GM18867 (cell line): ENCODE measurements around the gene CFAP61.
A peak's percentile ranks its signal among the peaks of the same experiment; 100 is the strongest.
"Not testable (repeated sequence)": the region's sequence is repeated elsewhere in the genome, so short reads cannot be mapped to it uniquely, and the experiment has no call there.

Experiments used
- ATAC-seq: cut with Tn5 transposase; IDR thresholded peaks from one replicate; pipeline ENCODE4 v1.9.1; 2021; ENCODE audit warnings: mild to moderate bottlenecking, moderate library complexity; ENCODE audit not compliant: unreplicated experiment

CFAP61 gene, protein sequence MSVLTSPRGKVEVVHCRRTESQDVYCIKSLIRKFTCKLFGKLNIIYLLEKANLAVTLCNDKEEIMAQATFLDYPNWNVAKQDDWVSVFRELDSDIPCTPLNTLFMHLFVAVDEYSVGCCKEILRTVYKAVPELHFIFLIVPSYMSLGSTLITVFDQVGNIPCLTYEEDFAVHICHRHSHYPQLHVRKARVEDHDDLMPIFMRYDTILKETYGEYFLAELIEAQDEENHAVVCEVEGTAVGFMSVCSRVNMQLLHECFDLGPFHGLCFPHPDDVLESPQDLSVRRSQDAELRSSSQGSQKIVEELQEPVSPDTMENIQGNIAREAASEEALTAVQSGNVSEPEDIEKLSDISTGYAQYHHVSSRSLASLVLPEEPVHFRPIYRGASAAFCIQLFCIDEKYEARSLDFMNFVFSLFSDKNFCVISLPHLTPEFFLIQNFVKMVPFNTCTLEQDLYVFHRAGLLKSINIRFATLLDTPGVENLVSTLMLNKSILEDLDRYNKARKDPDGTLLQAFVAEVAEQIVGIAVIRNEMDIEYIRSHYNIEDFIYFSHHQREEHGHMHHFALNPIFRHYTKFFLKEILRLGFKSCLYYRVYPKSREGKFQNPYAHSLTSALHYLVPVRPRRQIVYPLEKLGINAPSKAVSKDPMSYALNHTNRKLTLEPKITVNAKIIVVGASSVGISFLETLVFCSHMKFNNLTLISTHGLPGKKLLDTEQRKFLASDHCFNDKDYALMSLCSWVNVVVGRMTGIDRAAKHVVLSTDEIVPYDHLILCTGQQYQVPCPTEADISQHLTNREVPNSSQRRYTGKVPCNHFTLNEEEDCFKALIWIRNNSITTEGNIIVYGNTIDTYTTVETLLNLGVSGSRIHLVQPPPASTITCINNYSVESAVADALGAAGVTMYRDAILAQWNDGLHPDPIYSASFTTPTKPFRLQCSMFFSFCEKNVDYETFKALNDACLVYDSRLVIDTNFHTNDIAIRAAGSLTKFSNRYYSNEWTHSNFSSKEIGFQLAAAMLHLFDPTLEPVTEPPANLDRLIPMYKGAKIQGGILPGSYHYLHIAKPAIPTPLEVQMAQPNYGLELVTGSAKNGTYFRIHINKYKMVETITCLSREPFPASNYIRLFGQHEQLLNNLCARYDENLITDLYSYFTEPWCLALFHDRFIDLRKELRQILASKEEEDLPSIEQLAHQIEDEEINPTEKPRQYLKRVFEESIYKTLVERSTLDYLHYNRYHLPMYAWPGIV

DNA sequence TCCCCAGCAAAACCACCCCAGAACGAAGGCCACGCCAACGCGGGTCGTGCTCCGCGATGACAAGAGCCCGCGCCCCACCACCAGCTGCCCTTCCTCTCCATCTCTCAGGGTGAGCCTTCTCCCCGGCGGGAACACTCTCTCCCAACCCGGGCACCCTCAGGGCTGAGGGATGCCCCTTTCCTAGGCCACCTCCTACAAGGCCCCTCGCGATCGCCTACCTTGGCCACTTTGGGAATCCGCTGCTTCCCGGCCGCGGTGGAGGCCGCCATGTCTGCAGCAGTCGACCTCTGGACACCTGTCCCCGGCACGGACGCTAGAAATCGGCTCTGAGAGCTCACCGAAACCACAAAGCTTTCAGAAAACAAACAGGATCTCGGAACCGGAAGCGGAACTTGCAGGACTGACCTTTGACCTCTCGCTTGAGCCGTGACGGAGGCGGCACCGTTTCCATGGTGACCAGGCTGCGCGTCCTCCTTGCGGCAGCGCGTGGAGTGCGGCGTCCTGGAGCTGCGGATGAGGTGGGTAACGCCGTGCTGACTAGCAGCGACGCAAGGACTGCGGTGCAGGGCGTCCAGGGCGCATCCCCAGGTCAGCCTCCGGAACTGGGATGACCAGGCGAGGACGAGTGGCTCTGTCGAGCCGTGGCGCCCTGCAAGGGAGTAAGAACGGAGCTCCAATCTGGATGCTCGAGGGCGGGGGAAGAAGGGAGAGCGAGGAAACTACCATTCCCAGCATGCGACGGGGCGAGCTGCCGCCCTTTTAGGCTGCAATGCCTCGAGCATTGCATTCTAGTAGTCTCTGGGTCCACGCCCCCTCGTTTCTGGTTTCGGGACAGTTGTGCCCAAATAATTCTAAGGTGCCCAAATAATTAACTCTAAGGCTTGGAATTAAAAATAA, at the start of gene CFAP61, which contains the start of gene CRNKL1:
TSS of gene CFAP61 (plus strand) at position 459 of the 897 bp plus-strand sequence. CDS start 4,122 bp downstream, outside the sequence.
TSS of gene CRNKL1 (minus strand) at position 393 of the 897 bp plus-strand sequence. CDS start at position 269, 124 bp downstream.
- ATAC-seq = peak; percentile 95

DNA sequence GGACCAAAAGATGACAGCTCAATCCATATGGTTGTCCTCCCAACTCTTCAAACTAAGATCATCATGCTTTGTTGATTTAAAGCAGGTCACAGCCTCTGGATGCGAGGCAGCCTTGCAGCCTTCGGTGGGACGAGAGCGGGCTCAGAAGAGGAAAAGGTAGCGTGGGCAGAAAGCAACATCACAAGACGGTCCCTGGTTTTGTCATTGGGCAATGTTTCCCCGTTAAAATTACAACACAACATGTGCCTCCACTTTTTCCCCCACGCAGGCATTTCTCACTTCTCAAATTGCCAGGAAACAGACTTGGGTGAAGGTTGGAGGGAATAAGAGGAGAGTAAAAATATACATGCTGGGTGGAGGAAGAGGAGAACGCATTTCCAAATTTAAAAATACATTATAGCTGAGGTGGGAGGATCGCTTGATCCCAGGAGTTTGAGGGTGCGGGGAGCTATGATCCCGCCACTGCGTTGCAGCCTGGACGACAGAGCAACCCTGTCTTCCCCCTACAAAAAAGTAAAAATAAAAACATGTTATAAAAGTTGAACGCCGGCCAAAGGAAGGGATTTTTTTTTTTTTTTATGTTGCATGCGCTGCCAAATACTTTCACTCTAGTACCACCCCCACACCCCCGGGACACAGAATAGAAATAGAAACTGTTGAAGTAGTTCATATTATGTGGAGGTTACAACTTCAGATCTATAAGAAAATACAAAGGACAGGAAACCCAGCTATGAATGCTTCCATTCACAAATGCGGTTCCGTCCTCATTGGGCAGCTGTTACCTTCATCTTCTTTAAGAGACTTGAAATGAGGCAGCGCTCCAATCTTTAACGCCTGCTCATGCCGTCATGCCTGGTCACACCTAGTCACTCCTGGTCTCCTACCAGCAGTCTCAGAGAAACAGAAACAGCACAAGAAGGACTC, 49.0 kb upstream of the CFAP61 start:
- no peak for ATAC-seq

DNA sequence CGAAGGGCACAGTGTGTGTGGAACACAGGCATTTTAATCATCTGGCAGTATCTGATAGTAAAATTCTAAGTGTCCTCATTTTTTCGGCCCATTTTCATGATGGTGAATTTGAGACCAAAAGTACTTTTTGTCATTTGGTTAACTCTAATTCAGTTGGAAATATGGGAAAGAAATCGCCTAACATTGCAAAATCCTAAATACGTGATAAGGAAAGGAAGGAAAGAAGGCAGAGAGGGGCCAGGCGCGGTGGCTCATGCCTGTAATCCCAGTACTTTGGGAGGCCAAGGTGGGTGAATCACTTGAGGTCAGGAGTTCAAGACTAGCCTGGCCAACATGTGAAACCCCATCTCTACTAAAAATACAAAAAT, 48.4 kb upstream of the CFAP61 start:
- ATAC-seq = not testable (repeated sequence)

DNA sequence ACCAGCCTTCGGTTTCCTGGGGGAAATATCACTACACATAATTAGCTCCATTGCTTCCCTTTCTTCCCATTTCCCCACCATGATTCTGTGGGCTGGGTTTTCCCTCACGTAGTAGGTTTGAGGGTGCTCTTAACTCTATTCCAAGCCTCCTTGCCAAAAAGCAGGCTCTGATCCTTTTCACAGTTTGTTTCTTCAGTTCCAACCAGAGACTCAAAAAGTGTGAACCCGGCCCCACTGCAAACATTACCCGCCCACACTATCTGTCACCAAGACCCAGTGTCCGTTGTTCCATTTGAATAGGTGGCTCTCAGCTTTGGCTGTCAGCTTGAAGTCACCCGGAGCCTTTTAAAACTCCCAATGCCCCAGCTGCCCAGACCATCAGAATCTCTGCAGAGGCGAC, 47.0 kb upstream of the CFAP61 start:
- ATAC-seq = no peak

DNA sequence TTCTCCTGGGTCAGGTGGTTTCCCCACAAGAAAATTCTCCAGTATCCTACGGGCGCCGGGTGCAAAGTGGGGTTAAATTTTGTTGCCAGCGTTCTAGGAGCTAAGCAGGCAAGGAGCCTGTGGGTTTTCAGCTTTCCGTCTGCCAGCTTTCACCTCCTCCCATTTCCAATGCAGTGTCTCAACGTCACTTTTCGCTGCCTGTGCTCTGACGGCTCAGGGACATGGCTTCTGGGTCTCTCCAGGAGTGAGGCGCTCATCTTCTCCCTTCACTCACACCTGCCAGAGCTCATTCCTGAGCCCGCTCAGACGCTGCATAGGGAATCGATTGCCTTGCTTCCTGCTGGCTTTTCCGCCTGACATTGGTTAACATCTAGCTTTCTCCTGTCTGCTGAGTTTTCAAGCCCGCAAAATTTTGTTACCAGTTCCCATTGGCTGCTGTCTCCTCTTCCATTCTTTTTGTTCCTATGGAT, 42.5 kb upstream of the CFAP61 start:
- no peak for ATAC-seq

DNA sequence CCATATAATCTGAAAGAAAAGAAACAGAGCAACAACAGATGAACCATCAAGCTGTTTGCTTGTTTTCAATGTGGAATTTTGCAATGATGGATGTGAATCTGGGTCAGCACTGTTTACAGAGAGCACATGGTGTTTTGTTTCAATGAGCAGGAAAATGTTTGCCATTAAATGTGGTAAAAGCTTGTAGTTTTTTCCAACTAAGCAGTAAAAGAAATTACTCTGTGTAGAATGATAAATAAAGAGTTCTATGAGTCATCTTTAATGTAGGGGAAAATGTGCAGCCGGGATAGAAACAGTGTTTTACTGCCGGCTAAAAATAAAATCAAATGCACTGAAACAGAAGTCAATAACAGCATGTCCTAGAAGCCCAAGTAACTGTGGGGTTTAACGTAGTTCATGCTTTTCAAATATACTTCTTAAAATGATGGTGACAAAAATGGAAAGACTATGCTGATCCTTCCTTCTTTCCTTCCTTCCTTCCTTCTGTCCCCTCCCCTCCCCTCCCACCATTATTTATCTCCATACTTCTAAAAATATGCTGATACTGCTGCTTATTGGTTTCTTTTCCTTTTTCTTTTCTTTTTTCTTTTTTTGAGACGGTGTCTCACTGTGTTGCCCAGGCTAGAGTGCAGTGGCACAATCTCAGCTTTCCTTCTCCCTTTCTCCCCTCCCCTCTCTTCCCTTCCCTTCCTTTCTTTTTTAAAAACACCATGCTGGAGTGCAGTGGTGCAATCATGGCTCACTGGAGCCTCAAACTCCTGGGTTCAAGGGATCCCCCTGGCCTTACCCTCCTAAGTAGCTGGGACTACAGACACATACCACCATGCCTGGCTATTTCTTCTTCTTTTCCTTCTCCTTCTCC, 41.5 kb upstream of the CFAP61 start:
- ATAC-seq = no peak

DNA sequence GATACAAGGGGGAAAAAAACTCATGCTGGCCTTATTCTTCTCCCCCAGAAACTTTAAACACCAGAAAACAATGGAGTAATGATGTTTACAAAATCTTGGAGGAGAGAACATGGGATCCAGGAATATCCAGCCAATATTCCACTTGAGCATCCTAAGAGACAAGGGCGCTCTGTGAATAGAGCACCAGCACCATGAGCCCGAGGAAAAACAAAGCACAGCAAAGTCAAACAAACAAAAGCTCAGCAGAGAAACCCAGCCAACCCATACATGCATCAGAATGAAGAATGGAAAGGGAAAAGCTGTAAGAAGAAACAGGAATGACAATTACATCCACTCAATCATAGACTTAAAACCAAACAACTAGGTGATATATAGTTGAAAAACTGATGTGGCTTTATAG, 39.8 kb upstream of the CFAP61 start:
- no peak for ATAC-seq

DNA sequence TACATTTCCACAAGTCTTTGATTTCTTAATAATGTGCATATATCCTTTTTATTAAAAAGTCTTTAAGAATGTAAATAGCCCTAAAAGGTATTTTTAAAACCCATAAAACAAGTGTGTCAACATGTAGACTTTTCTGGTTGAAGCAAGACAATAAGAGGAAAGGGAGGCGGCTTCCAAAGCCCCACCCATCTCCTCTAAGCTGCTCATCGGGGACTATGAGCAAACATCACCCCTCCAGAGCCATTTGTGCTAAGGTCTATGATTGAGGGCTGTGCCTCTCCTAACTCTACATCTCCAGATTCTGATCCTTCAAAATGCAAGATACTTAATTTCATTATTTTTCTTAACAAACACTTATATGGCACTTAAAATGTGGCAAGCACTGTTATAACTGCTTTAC, 37.7 kb upstream of the CFAP61 start:
- no peak for ATAC-seq

DNA sequence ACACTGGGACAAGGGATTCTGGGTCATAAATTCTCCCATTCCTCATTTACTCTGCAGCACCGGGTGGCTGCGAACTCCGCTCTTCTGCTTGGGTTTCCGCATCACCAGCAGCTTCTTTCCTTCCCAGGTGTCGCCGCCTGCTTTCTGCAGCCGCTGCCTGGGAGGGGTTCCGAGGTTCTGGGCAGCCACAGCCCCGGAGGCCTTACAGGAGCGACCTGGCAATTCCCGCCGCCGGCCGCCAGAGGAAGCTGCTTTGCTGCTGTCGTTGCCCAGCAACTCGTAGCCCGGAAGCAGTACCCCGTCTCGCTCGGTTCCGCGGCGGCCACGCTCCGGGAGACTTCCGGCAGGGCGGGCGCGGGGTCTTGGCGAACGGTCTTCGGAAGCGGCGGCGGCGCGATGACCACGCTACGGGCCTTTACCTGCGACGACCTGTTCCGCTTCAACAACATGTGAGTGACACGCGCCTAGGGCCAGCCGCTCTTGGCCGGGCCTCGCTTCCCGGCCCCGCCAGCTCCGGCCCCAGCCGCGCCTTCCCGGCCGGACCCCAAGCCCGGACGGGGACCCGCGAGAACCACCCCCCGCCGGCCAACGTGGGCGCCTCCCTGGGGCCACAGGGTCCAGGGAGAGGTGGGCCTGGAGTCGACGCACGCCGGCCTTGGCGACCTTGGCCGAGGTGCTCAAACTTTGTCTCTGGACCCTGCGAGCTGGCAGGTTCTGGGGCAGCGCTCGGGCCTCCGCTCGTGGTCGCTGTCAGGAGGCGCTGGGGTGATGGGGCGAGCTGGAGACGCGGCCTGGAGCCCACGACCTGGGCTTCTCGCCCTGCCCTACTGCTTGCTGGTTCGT, 35.1 kb upstream of the CFAP61 start, which contains the start of gene NAA20:
TSS of gene NAA20 (plus strand) at position 362 of the 843 bp plus-strand sequence. CDS start at position 397, 35 bp downstream.
- peak; percentile 99 for ATAC-seq

DNA sequence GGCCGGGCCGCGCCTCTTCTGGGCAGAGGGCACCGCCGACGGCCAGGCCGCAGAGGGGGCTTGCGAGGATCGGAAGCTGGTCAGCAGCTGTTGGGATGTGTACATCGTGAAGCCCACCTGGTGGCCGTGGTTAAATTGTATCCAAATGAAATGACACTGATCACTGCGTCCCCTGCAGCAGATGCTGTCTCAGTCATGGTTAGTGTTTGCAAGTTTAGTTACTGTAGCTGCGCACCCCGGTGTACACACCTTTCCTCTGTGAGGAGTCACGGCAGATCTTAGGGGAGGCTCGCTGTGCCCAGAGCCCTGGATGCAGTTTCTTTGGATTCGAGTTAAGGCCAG, 34.5 kb upstream of the CFAP61 start:
- no peak for ATAC-seq

DNA sequence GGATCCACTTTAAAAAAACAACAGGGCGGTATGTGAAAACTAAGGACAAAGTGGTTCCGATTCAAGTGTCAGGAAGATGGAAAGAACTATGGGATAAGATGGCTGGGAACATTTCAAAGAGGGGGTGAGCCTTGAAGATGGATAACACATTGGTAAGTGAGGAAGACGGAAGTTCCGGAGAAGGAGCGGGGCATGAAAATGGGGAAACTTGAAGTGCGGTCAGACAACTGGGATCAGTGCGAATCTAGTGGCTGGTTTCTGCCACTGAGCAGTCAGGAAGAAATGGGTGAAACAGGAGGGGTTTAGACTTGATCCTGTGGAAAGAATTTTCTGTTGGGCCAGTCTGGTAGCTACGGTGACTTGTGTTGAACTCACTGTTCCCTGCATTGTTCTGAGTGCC, 34.0 kb upstream of the CFAP61 start:
- ATAC-seq = no peak

DNA sequence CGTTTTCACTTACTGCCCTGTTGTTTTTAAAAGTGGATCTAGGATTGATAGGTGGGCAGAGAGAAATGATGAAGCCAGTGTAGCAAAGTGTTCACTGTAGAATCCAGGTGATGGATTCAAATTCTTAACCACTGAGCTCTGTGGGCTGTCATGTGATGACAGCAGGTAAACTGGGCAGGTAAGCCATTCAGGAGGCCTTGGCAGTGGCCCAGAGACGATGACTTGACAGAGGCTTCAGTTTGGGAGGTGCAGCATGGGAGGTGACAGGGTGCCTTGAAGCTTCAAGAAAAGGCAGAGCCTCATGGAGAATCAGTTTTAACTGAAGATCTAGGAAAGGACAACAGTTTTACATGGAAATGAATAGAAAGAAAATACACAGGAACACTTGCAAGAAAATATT, 33.2 kb upstream of the CFAP61 start:
- no peak for ATAC-seq

DNA sequence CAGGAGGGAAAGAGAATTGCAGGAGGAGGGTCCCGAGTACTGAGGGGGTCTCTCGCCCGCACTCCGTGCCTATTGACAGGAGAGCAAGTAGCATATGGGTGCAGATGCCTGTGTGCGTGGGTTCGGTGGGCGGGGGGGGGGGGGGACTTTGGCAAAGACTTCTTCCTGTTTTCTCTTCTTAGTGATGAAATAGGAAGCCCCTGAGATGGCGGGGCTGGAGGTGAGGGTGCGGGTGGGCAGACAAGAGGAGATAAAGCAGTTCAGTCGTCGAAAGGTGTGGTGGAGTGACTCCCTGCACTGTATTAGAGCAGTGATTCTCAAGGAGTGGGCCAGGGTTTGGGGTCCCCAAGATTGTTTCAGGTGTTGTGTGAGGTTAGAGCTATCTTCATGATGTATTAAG, 31.4 kb upstream of the CFAP61 start:
- no peak for ATAC-seq

DNA sequence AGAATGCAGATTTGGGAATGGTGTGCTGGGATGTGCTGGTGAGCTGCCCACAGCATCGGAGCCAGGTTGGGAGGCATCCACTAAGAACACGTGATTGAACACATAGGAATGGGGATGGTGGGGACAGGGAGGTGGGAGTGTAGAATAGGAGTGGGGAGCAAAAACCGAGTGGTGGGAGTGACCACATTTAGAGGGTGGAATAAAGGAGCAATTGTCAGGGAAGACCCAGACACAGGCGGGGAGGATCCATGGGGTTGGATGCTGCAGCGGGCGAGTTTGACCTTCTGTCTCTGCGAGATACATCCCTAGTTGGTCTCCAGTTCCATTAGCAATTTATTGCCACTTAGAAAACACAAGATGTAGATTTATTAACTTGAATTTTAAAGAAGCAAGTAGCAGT, 30.5 kb upstream of the CFAP61 start:
- ATAC-seq = no peak

DNA sequence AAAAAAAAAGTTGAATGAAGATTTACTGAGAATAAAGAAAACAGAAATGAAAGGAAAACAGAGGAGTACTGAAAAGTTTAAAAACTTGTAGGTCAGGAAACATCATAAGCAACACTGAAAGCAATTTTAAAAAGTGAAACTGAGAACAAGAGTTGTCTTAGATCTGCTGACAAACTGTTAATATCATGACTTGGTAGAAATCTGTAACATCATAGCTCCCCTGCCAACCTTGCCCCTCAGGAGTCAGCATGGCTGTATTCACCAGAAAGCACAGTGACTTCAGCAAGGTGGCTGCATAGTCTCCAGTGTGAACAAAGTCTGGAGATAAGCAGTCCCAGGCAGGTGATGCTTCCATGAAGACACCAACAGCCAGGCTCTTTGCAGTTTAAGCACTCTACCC, 29.8 kb upstream of the CFAP61 start:
- ATAC-seq = peak; percentile 79

DNA sequence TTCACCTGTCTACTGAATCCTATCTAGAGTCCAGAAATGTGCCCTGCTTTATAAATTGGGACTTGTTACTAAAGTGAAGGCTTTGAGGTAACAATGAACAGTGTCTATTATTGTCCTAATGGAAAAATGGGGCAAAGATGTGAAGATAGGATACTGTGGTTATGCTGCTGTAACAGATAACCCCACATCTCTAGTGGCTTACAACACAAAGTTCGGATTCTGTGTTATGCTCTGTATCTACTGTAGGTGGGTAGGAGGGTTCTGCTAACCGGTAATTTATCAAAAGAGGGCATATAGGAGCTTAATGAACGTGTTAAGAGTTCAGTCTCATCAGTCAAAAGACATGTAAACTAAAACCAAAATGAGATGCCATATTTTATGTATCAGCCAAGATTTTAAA, 28.9 kb upstream of the CFAP61 start:
- no peak for ATAC-seq

DNA sequence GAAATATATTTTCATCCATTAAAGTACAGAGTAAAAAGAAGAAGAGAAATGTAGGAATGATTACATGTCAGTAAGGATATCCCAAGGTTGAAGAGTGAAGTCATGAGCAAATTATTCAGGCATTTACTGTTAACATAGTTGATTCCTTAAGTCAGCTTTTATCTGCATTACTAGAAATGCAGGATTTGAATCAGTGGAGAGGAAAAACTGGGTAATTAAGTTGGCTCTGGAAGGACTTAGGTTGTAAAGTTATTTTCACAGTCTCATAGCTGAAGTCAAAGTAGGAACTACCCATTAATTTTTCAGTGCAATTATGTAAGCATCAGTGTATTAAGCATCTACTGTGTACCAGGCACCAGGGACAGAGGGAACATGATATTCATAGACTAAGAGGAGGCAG, 27.4 kb upstream of the CFAP61 start:
- ATAC-seq = no peak
